Fibroblast of peridontal ligament (primary cell): ENCODE data around the gene TLE2.
"Not testable (repeated sequence)": the region's sequence is repeated elsewhere in the genome, so short reads cannot be mapped to it uniquely, and the experiment has no call there.

ENCODE experiments used
- DNase-seq: peaks from one replicate; pipeline ENCODE4 v3.0.0-alpha.2; 2010; ENCODE audit errors: extremely low read depth

Gene TLE2

DNA sequence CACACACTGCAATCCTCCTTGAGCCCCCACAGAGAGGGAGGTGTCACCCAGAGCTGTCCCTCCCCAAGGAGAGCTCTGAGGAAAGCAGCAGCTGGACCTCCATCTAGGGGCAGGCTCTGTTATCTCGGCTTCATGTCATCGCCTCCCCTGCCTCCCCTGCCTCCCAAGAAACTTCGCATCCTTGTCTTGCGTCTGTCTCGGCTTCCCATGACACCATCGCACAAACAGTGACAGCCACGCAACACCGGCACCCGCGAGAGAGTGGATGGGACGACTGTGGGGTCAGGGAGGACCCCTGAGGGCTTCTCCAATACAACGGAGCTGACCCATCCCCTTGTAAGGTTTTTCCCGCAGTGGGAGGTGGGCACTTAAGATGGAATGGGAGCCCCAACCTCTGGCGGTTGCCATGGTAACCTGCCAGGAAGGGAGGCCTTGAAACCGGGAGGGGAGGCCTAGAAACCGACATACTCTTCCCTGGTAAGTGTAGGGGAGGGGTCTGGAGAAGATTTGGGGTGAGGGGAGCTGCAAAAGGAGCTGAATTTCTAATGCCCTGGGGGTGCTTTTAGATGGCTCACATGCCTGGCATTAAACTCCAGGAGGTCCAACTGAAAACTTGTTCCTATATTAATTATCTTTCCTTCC is 16.3 kb downstream of the TLE2 start:
- DNase-seq, result no peak

DNA sequence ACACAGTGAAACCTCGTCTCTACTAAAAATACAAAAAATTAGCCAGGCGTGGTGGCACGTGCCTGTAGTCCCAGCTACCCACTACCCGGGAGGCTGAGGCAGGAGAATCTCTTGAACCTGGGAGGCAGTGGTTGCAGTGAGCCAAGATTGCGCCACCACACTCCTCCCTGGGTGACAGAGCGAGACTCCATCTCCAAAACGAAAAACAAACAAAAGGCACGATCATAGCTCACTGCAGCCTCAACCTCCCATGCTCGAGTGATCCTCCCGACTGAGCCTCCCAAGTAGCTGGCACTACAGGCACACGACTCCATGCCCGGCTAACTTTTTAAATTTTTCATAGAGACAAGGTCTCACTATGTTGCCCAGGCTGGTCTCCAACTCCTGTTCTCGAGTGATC is 17.0 kb downstream of the TLE2 start:
- not testable (repeated sequence) for DNase-seq

DNA sequence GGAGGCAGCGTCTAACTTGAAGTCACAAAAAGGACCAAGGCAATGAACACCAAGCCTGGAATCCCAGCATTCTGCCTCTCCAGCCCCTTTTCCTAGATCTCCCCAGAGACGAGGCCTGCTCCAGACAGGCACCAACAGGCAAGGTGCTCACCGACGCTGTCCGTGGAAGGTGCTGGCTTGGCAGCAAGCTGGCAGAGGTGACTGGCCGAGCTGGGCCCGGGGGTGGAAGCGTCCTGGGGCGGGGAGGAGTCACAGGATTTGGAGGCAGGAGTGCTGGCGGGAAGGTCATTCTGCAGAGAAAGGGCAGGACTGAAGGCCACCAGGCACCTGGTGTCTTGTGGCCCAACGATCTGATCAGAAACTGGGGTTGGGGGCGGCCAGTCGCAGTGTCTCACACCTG is 18.2 kb downstream of the TLE2 start:
- DNase-seq, result no peak

DNA sequence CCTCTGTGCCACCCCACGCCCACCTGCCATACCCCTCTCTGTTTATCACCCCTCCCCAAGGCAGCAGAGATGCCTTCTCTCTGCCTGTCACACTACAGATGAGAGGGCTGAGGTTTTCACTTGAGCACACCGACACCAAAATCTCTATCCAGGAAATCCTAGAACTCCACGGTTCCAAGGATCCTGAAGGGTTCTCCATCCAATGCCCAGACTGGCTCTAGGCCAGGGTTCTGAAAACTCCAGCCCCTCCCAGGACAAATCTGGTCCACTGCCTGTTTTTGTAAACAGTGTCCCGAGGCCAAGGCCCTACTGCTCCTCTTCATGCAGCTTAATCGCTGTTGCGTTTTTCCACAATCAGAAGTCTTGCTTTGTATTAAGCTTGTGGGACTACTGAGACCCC is 20.1 kb downstream of the TLE2 start:
- DNase-seq, result no peak

DNA sequence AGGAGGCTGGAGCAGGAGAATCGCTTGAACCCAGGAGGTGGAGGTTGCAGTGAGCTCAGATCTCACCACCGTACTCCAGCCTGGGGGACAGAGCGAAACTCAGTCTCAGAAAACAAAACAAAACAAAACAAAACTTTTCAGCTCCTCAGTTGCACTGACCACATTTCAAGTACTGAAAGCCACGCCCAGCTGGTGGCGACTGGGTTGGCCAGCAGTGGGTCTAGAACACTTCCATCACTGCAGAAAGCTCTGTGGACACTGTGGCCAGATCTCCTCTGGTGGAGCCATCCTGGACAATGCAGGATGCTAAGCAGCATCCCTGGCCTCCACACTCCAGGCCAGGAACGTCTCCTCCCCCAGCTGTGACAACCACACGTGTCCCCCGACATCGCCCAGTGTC is 21.1 kb downstream of the TLE2 start:
- no peak for DNase-seq

DNA sequence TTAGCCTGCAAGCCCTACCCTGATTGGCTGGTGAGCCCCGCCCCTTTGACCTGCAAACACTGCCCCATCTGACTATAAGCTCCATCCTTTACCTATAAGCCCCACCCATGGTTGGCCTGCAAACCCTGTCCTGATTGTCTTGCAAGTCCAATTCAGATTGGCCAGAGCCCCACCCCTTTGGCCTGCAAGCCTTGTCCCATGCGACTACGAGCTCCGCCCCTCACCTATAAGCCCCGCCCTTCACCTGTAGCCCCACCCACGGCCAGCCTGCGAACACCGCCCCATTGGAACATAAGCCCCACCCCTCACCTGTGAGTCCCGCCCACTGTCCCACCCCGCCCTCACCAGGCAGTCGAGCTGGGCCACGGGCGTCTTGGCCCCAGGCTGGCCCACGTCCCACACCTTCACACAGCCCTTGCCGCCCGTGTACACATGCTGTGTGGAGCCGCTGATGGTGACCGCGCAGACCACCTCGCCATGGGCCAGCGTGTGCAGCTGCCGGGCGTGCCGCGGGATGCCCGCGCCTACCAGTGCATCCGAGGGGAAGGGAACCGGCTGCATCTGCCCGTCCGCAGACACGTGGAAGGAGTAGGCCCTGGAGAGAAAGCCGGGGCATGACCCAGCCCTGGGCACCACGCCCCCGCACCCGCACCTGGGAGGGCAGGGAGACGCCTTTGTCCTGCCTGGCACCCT is 22.9 kb downstream of the TLE2 start:
- DNase-seq, result no peak

DNA sequence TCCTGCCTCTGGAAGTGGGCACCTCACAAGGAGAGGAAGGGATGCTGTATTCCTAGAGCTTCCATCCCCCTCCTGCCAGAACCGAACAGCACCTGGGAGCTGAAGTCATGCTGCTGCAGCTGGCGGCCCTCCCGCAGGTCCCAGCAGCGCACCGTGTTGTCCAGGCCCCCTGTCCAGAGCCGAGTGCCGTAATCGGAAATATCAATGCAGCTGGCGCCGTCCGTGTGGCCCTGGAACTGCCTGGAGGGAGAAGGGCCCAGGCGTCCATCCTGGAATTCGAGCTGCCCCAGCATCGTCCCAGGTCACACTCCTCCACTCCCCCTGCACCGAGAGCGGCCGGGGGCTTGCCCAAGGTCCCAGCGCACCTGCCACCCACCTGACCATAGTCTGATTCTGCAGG is 23.7 kb downstream of the TLE2 start:
- no peak for DNase-seq

DNA sequence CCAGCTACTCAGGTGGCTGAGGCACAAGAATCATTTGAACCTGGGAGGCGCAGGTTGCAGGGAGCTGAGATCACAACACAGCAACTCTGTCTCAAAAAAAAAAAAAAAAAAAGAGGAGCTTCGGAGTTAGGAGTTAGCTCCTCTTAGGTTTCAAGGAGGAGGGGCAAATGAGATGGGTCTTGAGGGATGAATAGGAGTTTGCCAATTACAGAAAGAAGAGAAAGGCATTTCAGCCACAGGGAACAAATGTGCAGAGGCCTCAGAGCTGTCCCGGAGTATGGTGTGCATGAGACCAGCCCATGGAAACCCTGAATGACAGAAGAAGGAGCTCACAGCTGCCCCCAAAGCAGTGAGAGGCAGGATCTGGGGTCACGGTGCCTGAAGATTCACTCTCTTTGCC is 24.6 kb downstream of the TLE2 start:
- DNase-seq, result no peak

DNA sequence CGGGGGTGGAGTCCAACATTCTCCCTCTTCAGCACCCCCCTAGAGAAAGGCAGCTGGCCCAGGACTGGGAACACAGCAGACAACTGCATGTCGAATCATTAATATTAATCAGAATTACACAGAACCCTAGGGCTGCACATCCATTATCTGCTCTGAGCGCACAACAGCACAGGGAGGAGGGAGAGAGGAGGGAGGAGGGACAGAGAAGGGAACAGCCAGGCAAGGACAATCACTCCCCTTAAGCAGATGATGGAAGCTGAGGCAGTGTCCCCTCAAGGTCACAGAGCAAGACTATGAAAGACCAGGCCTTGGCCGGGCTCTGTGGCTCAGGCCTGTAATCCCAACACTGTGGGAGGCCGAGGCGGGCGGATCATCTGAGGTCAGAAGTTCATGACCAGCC is 26.0 kb downstream of the TLE2 start:
- DNase-seq, result no peak

DNA sequence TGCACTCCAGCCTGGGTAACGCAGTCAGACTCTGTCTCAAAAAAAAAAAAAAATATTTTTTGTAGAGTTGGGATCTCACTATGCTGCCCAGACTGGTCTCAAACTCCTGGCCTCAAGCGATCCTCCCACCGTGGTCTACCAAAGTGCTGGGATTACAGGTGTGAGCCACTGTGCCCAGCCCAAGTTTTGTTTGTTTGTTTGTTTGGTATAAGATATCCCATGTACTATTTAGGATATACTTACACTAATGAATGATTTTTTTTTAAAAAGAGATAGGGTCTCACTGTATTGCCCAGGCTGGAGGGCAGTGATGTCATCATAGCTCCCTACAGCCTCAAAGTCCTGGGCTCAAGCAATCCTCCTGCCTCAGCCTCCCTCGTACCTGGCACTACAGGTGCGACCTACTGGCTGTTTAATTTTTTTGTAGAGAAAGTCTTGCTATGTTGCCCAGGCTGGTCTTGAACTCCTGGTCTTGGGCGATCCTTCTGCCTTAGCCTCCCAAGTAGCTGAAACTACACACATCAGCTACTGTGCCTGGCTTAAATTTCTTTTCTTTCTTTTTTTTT is 27.8 kb downstream of the TLE2 start:
- DNase-seq, result no peak

DNA sequence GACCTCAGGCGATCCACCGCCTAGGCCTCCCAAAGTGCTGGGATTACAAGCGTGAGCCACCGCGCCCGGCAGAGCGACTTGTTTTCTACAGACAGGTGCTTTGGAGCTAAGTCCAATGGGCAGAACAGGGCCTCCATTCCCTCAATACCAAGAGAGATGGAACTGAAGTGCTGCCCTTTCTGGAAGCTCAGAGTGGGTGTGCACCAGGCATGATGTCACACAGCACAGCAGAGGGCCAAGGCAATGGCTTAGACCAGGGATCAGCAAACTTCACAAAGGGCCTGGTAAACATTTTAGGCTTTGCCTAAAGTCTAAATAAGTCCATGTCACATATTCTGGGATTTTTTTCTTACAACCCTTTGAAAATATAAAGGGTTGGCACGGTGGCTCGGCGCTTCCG is 30.4 kb downstream of the TLE2 start:
- no peak for DNase-seq

DNA sequence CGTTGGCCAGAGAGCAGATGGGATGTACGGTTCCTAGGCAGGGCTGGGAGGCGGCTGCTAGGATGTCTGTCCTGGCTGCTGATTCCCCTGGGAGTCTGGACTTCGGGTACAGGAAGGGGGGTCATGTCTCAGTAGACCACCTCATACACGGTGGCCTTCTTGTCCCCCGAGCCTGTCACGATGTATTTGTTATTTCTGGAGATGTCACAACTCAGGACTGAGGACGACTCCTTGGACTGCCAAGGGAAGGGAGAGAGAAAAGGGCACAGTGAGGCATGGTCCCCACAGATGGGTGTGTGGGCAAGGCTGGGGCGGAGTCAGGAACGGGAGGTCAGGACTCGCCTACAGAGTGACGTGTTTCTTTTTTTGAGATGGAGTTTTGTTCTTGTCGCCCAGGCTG is 31.4 kb downstream of the TLE2 start:
- DNase-seq, result no peak

DNA sequence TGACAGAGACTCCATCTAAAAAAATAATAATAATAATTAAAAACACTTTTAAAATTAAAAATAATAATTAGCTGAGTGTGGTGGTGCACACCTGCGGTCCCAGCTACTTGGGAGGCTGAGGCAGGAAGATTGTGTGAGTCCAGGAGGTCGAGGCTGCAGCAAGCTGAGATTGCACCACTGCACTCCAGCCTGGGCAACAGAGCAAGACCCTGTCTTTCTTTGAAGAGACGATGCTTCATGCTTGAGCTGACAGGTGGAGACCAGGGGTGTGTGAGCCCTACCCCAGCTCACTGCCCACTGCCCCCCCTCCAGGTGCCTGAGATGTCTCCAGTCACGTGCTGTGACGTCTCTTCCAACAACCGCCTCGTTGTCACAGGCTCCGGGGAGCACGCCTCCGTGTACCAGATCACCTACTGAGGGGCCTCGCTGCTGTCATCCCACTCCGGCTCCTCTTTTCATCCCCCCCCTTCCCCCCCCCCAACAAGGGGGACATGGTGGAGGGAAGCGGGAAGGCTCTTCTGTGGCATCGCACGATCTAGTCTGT is 34.4 kb downstream of the TLE2 start:
- no peak for DNase-seq

DNA sequence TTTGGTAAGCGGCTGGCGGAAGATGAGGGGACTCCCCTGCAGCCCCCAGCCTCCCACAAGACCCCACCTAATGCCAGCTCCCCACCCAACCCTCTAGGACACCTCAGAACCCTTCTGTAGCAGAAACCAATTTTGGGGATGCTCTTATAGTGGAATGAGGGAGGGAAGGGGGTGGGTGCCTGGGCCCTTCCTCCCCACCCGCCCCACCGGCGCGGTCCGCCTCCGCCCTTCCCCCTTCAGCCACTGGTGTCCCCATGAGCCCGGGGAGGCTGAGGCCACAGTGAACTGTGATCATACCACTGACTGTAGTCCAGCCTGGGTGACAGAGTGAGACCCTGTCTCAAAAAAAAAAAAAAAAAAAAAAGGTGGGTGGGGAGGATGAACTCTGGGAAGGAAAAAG is 35.5 kb downstream of the TLE2 start:
- no peak for DNase-seq

DNA sequence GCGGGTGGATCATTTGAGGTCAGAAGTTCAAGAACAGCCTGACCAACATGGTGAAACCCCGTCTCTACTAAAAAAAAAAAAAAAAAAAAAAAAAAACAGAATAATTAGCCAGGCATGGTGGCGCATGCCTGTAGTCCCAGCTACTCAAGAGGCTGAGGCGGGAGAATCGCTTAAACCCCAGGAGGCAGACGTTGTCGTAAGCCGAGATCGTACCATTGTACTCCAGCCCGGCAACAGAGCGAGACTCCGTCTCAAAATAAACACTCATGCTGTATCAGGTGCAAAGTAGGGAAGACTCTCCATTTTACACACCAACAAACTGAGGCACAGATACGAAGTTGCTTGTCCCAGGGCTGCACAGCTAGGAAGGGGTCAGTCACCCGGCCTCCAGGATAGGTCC is 36.1 kb downstream of the TLE2 start:
- no peak for DNase-seq

DNA sequence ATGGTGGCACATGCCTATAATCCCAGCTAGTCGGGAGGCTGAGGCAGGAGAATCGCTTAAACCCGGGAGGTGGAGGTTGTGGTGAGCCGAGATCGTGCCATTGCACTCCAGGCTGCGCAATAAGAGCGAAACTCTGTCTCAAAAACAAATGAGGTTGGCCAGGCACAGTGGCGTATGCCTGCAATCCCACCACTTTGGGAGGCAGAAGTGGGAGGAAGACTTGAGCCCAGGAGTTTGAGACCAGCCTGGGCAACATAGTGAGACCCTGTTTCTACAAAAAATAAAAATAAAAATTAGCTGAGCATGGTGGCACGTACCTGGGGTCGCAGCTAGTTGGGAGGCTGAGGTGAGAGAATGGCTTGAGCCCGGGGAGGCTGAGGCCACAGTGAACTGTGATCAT is 36.7 kb downstream of the TLE2 start:
- not testable (repeated sequence) for DNase-seq

DNA sequence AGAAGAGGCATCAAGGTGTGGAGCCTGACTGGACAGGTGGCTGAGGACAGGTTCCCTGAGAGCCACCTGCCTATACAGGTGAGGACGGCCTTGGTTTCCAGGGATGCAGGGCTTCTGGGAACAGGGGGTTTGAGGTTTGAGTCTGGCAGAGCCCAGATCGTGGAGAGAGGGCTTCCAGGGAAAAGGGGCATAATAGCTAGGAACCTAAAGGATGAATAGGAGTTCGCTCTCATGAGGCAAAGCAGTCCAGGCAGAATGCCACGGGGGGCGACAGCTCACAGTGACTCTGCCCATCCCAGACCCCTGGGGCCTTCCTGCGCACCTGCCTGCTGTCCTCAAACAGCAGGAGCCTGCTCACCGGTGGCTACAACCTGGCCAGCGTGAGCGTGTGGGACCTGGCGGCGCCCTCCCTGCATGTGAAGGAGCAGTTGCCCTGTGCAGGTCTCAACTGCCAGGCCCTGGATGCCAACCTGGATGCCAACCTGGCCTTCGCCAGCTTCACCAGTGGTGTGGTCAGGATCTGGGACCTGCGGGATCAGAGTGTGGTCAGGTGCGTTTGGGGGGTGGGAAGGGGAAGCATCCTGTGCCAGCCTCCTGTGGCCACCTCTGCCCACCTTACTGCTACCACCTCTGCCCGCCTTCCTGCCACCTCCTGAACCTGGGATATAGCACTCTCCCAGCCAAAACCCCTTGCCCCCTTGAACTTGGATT is 39.7 kb downstream of the TLE2 start:
- DNase-seq, result no peak

DNA sequence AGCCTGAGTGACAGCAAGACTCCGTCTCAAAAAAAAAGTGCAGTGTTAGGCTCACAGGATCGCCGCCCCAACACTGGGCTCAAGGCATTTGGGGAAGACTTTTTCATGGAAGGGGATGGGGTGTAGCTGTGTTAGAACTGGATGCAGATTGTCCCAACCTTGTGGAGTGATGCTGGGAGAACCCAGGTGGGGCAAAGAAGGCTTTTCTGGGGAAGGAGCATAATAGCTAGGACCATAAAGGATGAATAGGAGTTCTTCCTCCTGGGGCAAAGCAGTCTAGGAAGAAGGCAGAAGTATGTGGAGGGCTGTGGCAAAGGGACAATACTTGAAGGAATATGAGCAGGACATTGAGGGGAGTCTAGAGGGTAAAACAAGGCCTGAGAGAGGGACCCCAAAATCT is 40.5 kb downstream of the TLE2 start:
- DNase-seq, result no peak

DNA sequence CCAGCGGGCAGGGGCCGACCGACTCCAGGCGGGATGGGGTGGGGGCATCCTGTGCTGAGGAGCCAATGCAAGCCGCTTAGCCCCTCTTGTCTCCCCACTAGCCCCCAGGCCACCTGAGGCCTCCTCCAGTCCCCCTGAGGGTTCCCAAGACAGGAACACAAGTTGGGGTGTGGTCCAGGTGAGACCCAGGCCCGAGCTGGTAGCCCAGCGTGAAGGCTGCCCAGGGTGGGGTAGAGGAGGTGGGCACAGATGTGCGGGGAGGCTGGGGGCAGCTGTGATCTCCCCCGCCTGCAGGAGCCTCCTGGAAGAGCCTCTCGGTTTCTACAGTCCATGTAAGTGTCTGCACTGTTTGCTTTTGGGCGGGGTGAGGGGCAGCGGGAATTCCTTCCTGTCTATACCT is 41.3 kb downstream of the TLE2 start:
- DNase-seq, result no peak

DNA sequence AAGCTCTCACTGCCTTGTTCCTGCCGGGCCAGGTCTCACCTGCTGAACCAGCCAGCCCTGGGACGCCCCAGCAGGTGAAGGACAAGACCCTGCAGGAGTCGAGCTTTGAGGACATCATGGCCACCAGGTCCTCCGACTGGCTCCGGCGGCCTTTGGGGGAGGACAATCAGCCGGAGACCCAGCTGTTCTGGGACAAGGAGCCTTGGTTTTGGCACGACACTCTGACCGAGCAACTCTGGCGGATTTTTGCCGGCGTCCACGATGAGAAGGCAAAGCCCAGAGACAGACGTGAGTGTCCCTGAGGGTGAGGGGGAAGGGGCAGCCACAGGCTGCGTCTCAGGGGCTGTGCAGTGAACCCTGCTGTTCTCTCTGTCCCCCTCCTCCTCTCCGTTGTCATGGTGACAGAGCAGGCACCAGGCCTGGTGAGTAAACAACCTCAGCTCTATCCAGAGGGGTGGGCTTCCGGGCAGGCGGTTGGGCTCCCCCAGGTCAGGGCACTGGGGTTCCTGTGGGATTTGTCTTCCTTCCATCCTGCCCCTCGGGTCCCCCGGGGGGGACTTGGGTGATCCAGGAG is 42.0 kb downstream of the TLE2 start:
- DNase-seq, result no peak

DNA sequence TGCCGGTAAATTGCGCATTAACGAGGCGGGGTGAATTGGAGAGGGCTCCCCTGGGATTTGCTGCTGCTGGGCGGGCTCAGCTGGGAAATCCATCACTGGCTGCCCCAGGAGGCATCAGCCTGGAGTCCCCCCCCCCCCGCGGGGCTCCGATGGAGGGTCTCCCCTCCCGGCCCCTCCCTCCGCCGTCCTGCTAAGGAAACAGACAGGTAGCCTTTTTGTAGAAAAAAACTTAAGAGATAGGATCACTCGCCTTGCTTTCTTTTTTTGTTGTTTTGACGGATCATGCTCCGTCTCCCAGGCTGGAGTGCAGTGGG is 44.9 kb downstream of the TLE2 start:
- DNase-seq, result no peak
